ENCODE measurements around the gene PDE11A. TPM values are rescaled to one million over a fixed set of nuclear protein-coding genes. Genes with fewer than 3 reads are reported as not detected.

The PDE11A gene
- total RNA-seq, 2 donors from 2014 or later, result 1.5 to 1.9 TPM

GRCh38 chr2:177629357-177630024 is 443.1 kb downstream of the PDE11A start:
- Histone ChIP-seq H3K36me3 (ENCODE audit: control insufficient read depth, insufficient read depth, low read length) (no peaks in the 10 kb centered on the region), H3K27me3 (ENCODE audit: control insufficient read depth, insufficient read depth, low read length, poor library complexity, severe bottlenecking) (no peaks in the 10 kb centered on the region), H3K4me1 (ENCODE audit: control insufficient read depth, insufficient read depth, low read length) (no peaks in the 10 kb centered on the region), H3K27ac (ENCODE audit: low read depth, low read length) (no peak overlapping the region), H3K4me3 (ENCODE audit: low read length) (no peak overlapping the region), H3K9me3 (ENCODE audit: control insufficient read depth, low read length) (no peaks in the 10 kb centered on the region), H3K9ac (ENCODE audit: extremely low read depth, low read length, poor library complexity, severe bottlenecking) (no peak overlapping the region)
- H3K4me1 Mint-ChIP-seq, result peaks cover 10% of the 10 kb centered on the region
- H3K27ac Mint-ChIP-seq, result no peak overlapping the region
- H3K9me3 Mint-ChIP-seq, result no peaks in the 10 kb centered on the region
- no peak for TF ChIP-seq CTCF (conservative IDR thresholded peaks at IDR 0.05)
- peaks cover 4% of the 10 kb centered on the region for H3K27me3 Mint-ChIP-seq (ENCODE audit: insufficient read depth)
- DNase-seq, result no peak
- WGBS, 2 experiments (ENCODE audit: insufficient coverage in 1 of 2, insufficient read length in 1 of 2), result 76 to 100% methylated on average over 1 to 3 of the region's 4 CpGs
- no peaks in the 10 kb centered on the region for H3K36me3 Mint-ChIP-seq (ENCODE audit: low read depth)
- H3K4me3 Mint-ChIP-seq, result no peak overlapping the region

GRCh38 chr2:177628831-177629230 is 443.7 kb downstream of the PDE11A start:
- no peaks in the 10 kb centered on the region for H3K9me3 Mint-ChIP-seq
- no peaks in the 10 kb centered on the region for H3K36me3 Mint-ChIP-seq (ENCODE audit: low read depth)
- peaks cover 10% of the 10 kb centered on the region for H3K4me1 Mint-ChIP-seq
- H3K36me3 ChIP-seq (ENCODE audit: control insufficient read depth, insufficient read depth, low read length), result no peaks in the 10 kb centered on the region
- no peak overlapping the region for H3K27ac ChIP-seq (ENCODE audit: low read depth, low read length)
- no peaks in the 10 kb centered on the region for H3K9me3 ChIP-seq (ENCODE audit: control insufficient read depth, low read length)
- no peak overlapping the region for H3K4me3 Mint-ChIP-seq
- no peaks in the 10 kb centered on the region for H3K27me3 ChIP-seq (ENCODE audit: control insufficient read depth, insufficient read depth, low read length, poor library complexity, severe bottlenecking)
- H3K9ac ChIP-seq (ENCODE audit: extremely low read depth, low read length, poor library complexity, severe bottlenecking), result no peak overlapping the region
- H3K4me1 ChIP-seq (ENCODE audit: control insufficient read depth, insufficient read depth, low read length), result no peaks in the 10 kb centered on the region
- WGBS, 2 experiments (ENCODE audit: insufficient coverage in 1 of 2, insufficient read length in 1 of 2), result 85 to 88% methylated on average over 5 of the region's 5 CpGs
- no peak for TF ChIP-seq CTCF (conservative IDR thresholded peaks at IDR 0.05)
- no peak for DNase-seq
- H3K4me3 ChIP-seq (ENCODE audit: low read length), result no peak overlapping the region
- H3K27ac Mint-ChIP-seq, result no peak overlapping the region
- H3K27me3 Mint-ChIP-seq (ENCODE audit: insufficient read depth), result peaks cover 4% of the 10 kb centered on the region

- Histone ChIP-seq H3K27ac (ENCODE audit: low read depth, low read length) (no peak overlapping the region), H3K4me3 (ENCODE audit: low read length) (no peak overlapping the region), H3K9me3 (ENCODE audit: control insufficient read depth, low read length) (no peaks in the 10 kb centered on the region), H3K9ac (ENCODE audit: extremely low read depth, low read length, poor library complexity, severe bottlenecking) (no peak overlapping the region), H3K4me1 (ENCODE audit: control insufficient read depth, insufficient read depth, low read length) (no peaks in the 10 kb centered on the region), H3K36me3 (ENCODE audit: control insufficient read depth, insufficient read depth, low read length) (no peaks in the 10 kb centered on the region), H3K27me3 (ENCODE audit: control insufficient read depth, insufficient read depth, low read length, poor library complexity, severe bottlenecking) (no peaks in the 10 kb centered on the region)
- Mint-ChIP-seq H3K9me3 (no peaks in the 10 kb centered on the region), H3K27me3 (ENCODE audit: insufficient read depth) (peaks cover 3% of the 10 kb centered on the region), H3K27ac (no peak overlapping the region), H3K4me1 (peaks cover 19% of the 10 kb centered on the region), H3K4me3 (no peak overlapping the region), H3K36me3 (ENCODE audit: low read depth) (no peaks in the 10 kb centered on the region)
- 85 to 91% methylated on average over 5 to 10 of the region's 10 CpGs for WGBS, 2 experiments (ENCODE audit: insufficient coverage in 1 of 2, insufficient read length in 1 of 2)
- no peak for DNase-seq
- TF ChIP-seq CTCF (conservative IDR thresholded peaks at IDR 0.05), result no peak
Measured at GRCh38 chr2:177625744-177626650, 446.6 kb downstream of the PDE11A start.
